Measurements from ENCODE around the gene ZXDC.

ZXDC gene

DNA sequence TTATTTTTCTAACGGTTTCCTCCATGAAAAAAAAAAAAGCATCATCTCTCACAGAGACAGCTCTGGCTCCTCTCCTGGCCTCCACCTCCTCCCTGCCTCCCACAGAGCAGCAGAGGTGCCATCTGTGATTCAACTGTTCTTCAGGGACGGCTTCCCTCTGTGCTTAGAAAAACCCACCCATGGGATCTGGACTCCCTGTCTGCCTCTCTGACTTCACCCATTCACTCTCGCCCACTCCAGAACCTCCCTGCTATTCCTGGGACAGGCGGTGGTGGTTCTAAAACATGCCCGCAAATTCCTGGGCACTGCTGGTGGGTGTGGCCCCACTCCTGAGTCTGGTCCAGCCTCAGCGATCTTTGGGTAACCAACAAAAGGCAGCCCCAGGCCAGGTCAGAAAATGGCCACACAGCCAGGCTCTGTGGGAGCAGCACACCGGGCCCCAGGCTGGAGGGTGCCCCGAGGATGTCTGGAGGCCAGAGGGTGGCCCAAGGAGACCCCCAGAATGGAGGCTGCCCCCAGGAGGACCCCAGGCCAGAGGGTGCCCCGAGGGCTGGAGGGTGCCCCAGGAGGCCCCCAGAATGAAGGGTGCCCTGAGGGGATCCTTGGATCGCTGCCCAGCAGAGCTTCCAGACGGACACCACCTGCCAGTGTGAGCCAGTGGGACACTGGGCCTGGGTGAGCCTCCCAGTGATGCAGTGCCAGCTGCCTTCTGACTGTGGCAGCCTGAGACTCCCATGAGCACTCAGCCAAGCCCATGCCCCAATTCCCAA lies 45.6 kb upstream of the ZXDC start:
- DNase-seq (ENCODE audit: low read depth, low spot score) = no peak
- no peak overlapping the region for H3K4me3 ChIP-seq (ENCODE audit: low read depth, low read length)
- TF ChIP-seq, protein P1, sequence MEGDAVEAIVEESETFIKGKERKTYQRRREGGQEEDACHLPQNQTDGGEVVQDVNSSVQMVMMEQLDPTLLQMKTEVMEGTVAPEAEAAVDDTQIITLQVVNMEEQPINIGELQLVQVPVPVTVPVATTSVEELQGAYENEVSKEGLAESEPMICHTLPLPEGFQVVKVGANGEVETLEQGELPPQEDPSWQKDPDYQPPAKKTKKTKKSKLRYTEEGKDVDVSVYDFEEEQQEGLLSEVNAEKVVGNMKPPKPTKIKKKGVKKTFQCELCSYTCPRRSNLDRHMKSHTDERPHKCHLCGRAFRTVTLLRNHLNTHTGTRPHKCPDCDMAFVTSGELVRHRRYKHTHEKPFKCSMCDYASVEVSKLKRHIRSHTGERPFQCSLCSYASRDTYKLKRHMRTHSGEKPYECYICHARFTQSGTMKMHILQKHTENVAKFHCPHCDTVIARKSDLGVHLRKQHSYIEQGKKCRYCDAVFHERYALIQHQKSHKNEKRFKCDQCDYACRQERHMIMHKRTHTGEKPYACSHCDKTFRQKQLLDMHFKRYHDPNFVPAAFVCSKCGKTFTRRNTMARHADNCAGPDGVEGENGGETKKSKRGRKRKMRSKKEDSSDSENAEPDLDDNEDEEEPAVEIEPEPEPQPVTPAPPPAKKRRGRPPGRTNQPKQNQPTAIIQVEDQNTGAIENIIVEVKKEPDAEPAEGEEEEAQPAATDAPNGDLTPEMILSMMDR (IDR thresholded peaks at IDR 0.05; ENCODE audit: insufficient read depth, low read length, missing control alignments) = no peak
- CTCF ChIA-PET = interaction anchor here (1.0 to 5.7 kb wide), 16 partner anchors 10 to 1027 kb away, joined by 3 to 68 read pairs (median 6); no protein-coding TSS in a partner anchor
- POLR2A ChIA-PET = no interaction called here

DNA sequence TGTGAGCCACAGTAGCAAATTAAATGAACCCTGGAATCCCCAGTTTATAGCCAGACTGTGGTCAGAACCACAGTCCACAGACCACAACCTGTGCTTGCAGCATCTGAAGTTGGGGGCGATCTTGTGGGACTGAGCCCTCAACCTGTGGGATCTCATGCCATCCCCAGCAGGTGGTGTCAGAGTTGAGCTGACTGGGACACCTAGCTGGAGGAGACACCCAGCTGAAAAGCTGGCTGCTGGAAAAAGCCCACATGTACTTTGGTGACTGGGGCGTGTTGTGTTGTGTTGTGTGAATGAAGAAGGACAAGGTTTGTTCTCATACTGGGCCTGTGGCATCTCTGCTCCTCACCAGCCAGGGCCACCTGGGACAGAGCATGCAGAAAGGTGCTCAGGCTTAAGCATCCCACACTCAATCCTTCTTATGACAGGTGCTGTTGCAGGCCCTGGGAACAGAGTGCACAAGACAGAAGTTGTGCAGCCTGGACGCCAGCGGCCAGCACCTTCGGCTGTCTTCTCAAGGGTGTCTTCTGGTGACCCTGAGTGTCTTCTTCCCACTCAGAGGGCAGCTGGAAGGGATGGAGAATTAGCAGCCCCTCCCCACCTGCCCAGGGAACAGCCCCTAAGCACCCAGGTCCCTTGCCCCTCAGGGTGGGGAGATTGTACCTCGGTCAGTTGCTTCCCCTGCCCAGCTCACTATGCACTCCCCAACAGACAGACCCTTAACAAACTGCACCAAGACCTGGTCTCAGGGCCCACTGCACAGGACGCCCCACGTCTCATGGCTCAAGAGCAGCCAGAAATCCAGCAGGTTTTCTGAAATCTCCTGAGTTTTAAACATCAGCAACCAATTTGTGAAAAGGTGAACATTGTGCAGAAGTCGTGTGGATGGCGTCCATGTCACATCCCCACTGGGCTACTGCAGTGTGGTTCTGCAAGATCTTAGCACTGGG lies 44.1 kb upstream of the ZXDC start:
- ChIA-PET POLR2A (no interaction called here), CTCF (interaction anchor here (0.6 to 5.7 kb wide), 8 partner anchors 8 to 1029 kb away, joined by 3 to 68 read pairs (median 5); no protein-coding TSS in a partner anchor)
- no peak for DNase-seq (ENCODE audit: low read depth, low spot score)
- TF ChIP-seq, protein P1 (IDR thresholded peaks at IDR 0.05; ENCODE audit: insufficient read depth, low read length, missing control alignments) = no peak
- no peak overlapping the region for H3K4me3 ChIP-seq (ENCODE audit: low read depth, low read length)

DNA sequence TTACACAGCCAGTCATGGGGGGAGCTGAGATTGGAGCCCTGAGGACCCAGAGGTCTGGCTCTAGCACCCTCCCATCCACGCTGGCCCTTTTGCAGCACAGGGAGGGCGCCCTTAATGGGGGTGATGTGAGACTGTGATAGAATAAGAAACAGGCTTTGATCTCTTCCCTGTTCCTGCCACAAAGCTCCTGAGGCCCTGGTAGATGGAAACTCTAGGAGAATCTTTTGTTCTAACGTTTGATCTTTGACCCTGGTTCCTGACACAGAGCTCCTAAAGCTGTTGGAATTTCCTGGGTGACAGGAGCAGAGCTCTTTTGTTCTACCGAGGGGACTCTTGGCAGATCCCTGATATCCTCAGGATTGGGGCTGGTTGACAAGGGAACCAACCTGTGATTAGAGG lies 43.1 kb upstream of the ZXDC start:
- ChIA-PET CTCF (interaction anchor here (1.0 to 5.7 kb wide), 8 partner anchors 7 to 1030 kb away, joined by 3 to 68 read pairs (median 4); no protein-coding TSS in a partner anchor), POLR2A (interaction anchor here (0.7 kb wide), 1 partner anchor 8 kb away, joined by 3 read pairs; no protein-coding TSS in a partner anchor)
- TF ChIP-seq, protein P1 (IDR thresholded peaks at IDR 0.05; ENCODE audit: insufficient read depth, low read length, missing control alignments) = no peak
- no peak for DNase-seq (ENCODE audit: low read depth, low spot score)
- no peak overlapping the region for H3K4me3 ChIP-seq (ENCODE audit: low read depth, low read length)

DNA sequence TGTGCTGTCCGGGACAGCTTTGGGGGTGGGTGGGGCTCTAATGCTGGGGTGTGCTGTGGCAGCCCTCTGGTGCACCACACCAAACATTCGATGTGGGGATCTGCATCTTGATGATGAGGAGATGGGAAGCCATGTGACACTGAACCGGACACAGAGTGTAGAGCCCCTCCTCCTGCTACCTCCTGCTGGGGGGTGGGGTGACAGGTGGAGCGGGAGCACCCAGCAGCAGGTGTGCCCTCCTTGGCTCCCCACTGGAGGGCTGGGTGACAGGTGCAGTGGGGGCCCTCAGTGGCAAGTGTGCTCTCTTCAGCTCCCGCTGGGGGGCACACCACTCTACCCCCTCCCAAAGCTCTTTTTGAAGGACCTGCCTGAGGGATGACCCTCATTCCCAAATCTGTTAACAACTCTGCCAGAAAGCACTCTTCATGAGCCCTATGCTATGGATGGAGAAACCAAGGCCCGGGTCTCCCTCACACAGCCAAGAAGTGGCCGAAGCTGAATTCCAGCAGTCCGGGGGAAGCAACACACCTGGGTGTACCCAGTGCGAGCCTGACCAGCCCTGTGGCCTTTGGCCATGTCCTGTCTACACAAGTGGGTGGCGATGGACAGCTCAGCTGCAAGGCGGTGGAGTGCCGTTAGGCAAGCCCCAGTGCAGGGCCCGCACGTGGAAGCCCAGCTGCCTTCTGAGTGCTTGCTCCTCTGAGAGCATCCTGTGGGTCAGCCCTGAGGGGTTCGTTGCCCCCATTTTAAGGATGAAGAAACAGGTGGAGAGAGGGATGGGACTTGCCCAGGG lies 42.5 kb upstream of the ZXDC start:
- H3K4me3 ChIP-seq (ENCODE audit: low read depth, low read length) = no peak overlapping the region
- DNase-seq (ENCODE audit: low read depth, low spot score) = no peak
- ChIA-PET POLR2A (interaction anchor here (0.7 kb wide), 1 partner anchor 9 kb away, joined by 3 read pairs; no protein-coding TSS in a partner anchor), CTCF (interaction anchor here (1.0 to 5.7 kb wide), 7 partner anchors 6 to 1030 kb away, joined by 3 to 68 read pairs (median 4); no protein-coding TSS in a partner anchor)
- TF ChIP-seq, protein P1 (IDR thresholded peaks at IDR 0.05; ENCODE audit: insufficient read depth, low read length, missing control alignments) = no peak

DNA sequence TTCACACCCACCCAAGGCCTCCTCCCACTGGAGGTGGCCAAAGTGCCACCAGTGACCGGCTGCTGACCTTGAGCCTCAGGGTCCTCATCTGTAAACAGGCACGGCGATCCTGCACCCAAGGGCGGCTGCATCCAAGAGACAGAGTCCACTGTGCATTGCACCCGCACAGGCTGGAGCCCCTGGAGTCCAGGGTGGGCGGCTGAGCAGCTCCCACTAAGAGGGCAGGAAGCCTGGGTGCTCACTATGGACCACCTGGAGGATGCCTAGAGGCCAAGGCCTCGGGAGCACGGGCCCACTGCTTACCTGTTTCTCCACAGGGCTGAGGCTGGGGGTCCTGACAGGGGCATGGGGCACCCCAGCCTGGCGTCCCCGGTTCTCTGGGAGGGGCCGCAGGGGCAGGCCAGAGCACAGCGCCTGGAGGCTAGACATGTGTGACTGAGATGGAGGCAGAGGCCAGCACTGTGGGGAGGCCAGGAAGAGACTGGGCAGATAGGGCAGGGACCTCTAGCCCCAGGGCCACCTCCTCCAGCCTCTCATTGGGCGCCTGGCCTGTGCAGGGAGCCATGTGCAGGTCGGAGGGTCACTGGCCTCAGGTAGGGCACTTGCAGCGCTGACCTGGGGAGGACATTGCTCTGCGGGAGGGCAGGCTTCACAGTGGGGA lies 41.7 kb upstream of the ZXDC start, which contains the start of gene UROC1:
Gene UROC1 (minus strand): TSS at position 483 of the 661 bp plus-strand sequence. CDS start 54 bp downstream, at position 429.
- no peak within 1 kb of the TSS for H3K4me3 ChIP-seq (ENCODE audit: low read depth, low read length)
- TF ChIP-seq, protein P1 (IDR thresholded peaks at IDR 0.05; ENCODE audit: insufficient read depth, low read length, missing control alignments) = no peak
- ChIA-PET POLR2A (no interaction called here), CTCF (interaction anchor here (1.7 to 2.4 kb wide), 2 partner anchors 384 to 1031 kb away, joined by 5 read pairs; no protein-coding TSS in a partner anchor)
- DNase-seq (ENCODE audit: low read depth, low spot score) = no peak

All from AG04449 (cell line).